Muscle of leg (tissue), 11 donors: Measurements from ENCODE around the gene LGMN. TPM values are rescaled to one million over a fixed set of nuclear protein-coding genes. Genes with fewer than 3 reads are reported as not detected.

Source experiments
- DNase-seq: peaks from one replicate; pipeline ENCODE4 v3.0.0; 2013
- H3K27ac ChIP-seq: one replicate; pipeline ENCODE4 v1.5.1; 2013; ENCODE audit warnings: mild to moderate bottlenecking, low read length, control low read depth
- H3K27me3 ChIP-seq: one replicate; pipeline ENCODE4 v1.6.1; 2013; ENCODE audit warnings: low read length; ENCODE audit not compliant: control insufficient read depth, insufficient read depth
- H3K36me3 ChIP-seq: one replicate; pipeline ENCODE4 v1.6.1; 2013; ENCODE audit warnings: low read length; ENCODE audit not compliant: control insufficient read depth, insufficient read depth
- H3K4me1 ChIP-seq: one replicate; pipeline ENCODE4 v1.6.1; 2013; ENCODE audit warnings: low read length; ENCODE audit not compliant: control insufficient read depth, insufficient read depth
- H3K4me3 ChIP-seq: one replicate; pipeline ENCODE4 v1.5.1; 2013; ENCODE audit warnings: low read length, control low read depth
- H3K9me3 ChIP-seq: replicated peaks from 2 replicates; pipeline ENCODE4 v1.6.1; 2013; ENCODE audit warnings: low read depth, low read length; ENCODE audit not compliant: control insufficient read depth
- WGBS: methylation state at CpG from one replicate; pipeline ENCODE4 v1.1.5; 2013; ENCODE audit warnings: missing lambda C conversion rate; ENCODE audit not compliant: insufficient coverage; 5-methylcytosine and 5-hydroxymethylcytosine counted together
- polyA plus RNA-seq, 8 donors: library from polyadenylated mRNA; unstranded; fragments of 120-200 nt; gene quantifications; one replicate each; pipeline versions ENCODE4 v1.2.1 to v1.2.3, GENCODE V29; 2013; ENCODE audit warnings: inconsistent platforms in 1 of 8, low replicate concordance in 1 of 8; ENCODE audit not compliant: insufficient read length in 8 of 8, insufficient read depth in 1 of 8
- total RNA-seq: library from RNA; stranded (reverse); fragments of 120-200 nt; gene quantifications from one replicate; pipeline ENCODE4 v1.2.4, GENCODE V29; 2013

Gene LGMN
- total and polyA plus RNA-seq, 9 donors, result 60.1 to 104 (median 91.9) TPM

DNA sequence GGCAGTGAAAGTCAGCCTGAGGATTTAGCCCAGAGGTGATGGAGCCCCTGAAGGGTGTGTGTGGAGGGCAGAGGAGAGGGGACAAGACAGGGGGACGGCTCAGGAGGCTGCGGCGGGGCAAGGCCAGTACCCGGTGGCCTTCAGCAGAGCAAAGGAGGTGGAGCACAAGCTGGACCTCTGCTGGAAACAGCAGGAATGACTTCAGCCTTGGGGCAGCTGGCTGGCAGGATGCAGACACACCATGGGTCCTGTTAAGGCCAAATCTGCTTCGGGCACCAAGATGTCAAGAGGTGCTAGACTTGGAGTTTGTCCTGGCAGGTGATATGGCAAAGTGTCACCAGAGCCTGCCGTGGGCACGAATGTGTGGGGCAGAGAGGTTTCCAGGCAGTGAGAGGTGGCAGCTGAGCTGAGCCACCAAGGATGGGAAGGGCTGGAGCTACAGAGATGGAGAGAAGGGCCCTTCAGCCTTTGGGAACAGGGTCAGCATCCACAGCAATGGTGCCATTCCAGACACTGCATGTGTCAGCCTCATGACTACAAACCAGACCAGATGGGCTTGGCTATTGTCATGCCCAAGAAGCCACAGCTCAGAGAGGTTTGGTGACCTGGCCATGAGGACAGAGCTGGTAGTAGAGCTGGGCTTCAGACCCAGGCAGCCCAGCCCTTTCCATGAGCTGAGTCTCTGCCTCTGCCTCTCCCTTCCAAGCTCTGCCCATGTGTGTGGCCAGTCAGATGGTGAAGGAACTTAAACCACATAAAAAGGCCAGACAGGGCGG, 91.9 kb downstream of the LGMN start:
- Histone ChIP-seq H3K4me1 (no peaks in the 10 kb centered on the region), H3K27ac (no peak overlapping the region)

GRCh38 chr14:92655419-92656201, 92.8 kb downstream of the LGMN start:
- WGBS, result 74% methylated on average over 13 of the region's 13 CpGs
- Histone ChIP-seq H3K4me1 (no peaks in the 10 kb centered on the region), H3K27me3 (no peaks in the 10 kb centered on the region), H3K27ac (no peak overlapping the region), H3K4me3 (no peak overlapping the region), H3K9me3 (no peaks in the 10 kb centered on the region), H3K36me3 (peaks cover 50% of the 10 kb centered on the region)
- no peak for DNase-seq

More for the DNA sequence above, 91.9 kb downstream of the LGMN start:
- peaks cover 55% of the 10 kb centered on the region for H3K36me3 ChIP-seq
- DNase-seq, result no peak
- WGBS, result 90% methylated on average over 6 of the region's 8 CpGs
- no peak overlapping the region for H3K4me3 ChIP-seq
- no peaks in the 10 kb centered on the region for H3K27me3 ChIP-seq
- no peaks in the 10 kb centered on the region for H3K9me3 ChIP-seq

DNA sequence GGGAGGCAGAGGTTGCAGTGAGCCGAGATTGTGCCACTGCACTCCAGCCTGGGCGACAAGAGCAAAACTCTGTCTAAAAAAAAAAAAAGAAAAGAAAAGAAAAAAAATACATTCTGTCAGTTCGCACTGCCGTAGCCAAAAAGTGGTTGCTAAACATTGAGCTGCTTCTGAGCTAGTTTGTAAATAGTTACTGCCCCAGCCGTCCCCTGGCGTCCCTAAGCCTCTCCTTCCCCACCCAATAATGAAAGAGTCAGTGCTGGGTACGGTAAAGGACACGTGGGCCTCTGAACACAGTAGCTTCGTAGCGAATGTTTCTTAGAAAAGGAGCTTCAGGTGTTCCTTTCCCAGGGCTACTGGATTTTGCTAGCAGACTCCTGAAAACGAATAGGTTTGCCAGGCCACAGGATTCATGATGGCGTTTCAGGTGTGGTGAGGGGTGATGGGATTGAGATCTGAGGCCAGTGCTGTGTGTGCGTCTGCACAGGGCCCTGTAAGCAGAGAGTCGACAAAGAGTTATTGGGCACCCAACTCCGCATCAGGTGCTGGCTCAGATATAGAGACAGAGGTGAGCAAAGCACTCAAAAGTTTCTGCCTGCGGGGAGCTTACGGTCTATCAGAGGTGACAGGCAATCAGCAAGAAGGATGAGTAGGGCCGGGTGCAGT, 94.1 kb downstream of the LGMN start:
- no peak overlapping the region for H3K4me3 ChIP-seq
- H3K4me1 ChIP-seq, result no peaks in the 10 kb centered on the region
- no peak for DNase-seq
- H3K36me3 ChIP-seq, result peaks cover 45% of the 10 kb centered on the region
- H3K27ac ChIP-seq, result no peak overlapping the region
- H3K9me3 ChIP-seq, result no peaks in the 10 kb centered on the region
- no peaks in the 10 kb centered on the region for H3K27me3 ChIP-seq
- 92% methylated on average over 11 of the region's 18 CpGs for WGBS

Other genes starting within 250 kb of the LGMN start
- 4.3 TPM for gene RIN3, start 234.8 kb downstream of the LGMN start, total RNA-seq
- gene RIN3, start 234.8 kb downstream of the LGMN start, polyA plus RNA-seq, result 10 to 100 TPM; 11.1 to 18.2 (median 14.1) TPM
- gene GOLGA5, start 45.7 kb upstream of the LGMN start, total RNA-seq, result 33.2 TPM
- 10 to 100 TPM; 27.2 to 40.3 (median 31.1) TPM for gene GOLGA5, start 45.7 kb upstream of the LGMN start, polyA plus RNA-seq
- gene CHGA, start 174.5 kb upstream of the LGMN start, total RNA-seq, result not detected
- gene CHGA, start 174.5 kb upstream of the LGMN start, polyA plus RNA-seq, result 10 to 100 TPM in 1 of 8 donors, 1 to 10 TPM in 1, under 1 TPM in 5, not detected in 1; 0.13 to 20.9 (median 0.50) TPM